ENCODE data around the gene AP2A2. TPM values are rescaled to one million over a fixed set of nuclear protein-coding genes. Genes with fewer than 3 reads are reported as not detected.

The AP2A2 gene
- total RNA-seq, 4 donors from 2014 or later, result 21.2 to 26.1 (median 25.7) TPM

- no peak for DNase-seq
- in situ Hi-C loops (cut with MboI; ENCODE audit: low sequenced_read_pairs in 4 of 4) (no loop called here), intact Hi-C loops (cut with DNase I; ENCODE audit: low total_unique reads) (no loop called here)
- H3K4me1 ChIP-seq, result no peaks in the 10 kb centered on the region
- no peak overlapping the region for H3K4me3 ChIP-seq
- no peak for ATAC-seq
- peaks cover 3 to 70% of the 10 kb centered on the region in 2 donors for H3K36me3 ChIP-seq
- no peaks in the 10 kb centered on the region for H3K27me3 ChIP-seq
- H3K27ac ChIP-seq, result no peak overlapping the region
- no peaks in the 10 kb centered on the region for H3K9me3 ChIP-seq
- TF ChIP-seq, protein P1, sequence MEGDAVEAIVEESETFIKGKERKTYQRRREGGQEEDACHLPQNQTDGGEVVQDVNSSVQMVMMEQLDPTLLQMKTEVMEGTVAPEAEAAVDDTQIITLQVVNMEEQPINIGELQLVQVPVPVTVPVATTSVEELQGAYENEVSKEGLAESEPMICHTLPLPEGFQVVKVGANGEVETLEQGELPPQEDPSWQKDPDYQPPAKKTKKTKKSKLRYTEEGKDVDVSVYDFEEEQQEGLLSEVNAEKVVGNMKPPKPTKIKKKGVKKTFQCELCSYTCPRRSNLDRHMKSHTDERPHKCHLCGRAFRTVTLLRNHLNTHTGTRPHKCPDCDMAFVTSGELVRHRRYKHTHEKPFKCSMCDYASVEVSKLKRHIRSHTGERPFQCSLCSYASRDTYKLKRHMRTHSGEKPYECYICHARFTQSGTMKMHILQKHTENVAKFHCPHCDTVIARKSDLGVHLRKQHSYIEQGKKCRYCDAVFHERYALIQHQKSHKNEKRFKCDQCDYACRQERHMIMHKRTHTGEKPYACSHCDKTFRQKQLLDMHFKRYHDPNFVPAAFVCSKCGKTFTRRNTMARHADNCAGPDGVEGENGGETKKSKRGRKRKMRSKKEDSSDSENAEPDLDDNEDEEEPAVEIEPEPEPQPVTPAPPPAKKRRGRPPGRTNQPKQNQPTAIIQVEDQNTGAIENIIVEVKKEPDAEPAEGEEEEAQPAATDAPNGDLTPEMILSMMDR (IDR thresholded peaks at IDR 0.05 in 4 of 5, conservative IDR thresholded peaks at IDR 0.05 in 1 of 5), result no peak
- no peak for TF ChIP-seq POLR2A (IDR thresholded peaks at IDR 0.05)
Observed at GRCh38 chr11:987671-988070, 62.0 kb downstream of the AP2A2 start.

DNA sequence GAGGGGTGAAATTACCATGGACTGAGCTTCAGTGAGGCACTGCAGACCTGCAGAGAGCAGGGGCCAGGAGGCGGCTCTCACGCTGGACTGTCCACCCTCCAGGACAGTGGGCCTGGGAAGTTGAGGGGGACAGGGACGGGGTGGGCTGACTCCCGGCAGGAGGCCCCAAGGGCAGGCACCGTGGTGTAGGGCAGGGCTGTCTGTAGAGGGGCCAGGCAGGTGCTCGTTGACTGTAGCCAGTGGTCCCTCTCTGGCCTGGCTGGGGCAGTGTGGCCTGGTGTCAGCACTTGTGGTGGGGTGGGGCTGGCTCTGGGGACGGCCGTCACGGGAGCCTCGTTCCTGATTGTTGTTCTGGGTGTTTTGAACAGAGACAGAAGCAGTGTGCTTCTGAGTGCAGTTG, 64.4 kb downstream of the AP2A2 start:
- in situ Hi-C loops (cut with MboI; ENCODE audit: low sequenced_read_pairs in 4 of 4), result no loop called here
- H3K36me3 ChIP-seq, result peaks cover 3 to 82% of the 10 kb centered on the region in 2 donors
- H3K9me3 ChIP-seq, result no peaks in the 10 kb centered on the region
- no peak overlapping the region for H3K27ac ChIP-seq
- DNase-seq (no peak), ATAC-seq (no peak)
- H3K4me1 ChIP-seq, result no peaks in the 10 kb centered on the region
- H3K4me3 ChIP-seq, result no peak overlapping the region
- TF ChIP-seq POLR2A (IDR thresholded peaks at IDR 0.05), result no peak
- TF ChIP-seq, protein P1 (IDR thresholded peaks at IDR 0.05 in 4 of 5, conservative IDR thresholded peaks at IDR 0.05 in 1 of 5), result no peak
- H3K27me3 ChIP-seq, result no peaks in the 10 kb centered on the region
- intact Hi-C loops (cut with DNase I; ENCODE audit: low total_unique reads), result no loop called here

DNA sequence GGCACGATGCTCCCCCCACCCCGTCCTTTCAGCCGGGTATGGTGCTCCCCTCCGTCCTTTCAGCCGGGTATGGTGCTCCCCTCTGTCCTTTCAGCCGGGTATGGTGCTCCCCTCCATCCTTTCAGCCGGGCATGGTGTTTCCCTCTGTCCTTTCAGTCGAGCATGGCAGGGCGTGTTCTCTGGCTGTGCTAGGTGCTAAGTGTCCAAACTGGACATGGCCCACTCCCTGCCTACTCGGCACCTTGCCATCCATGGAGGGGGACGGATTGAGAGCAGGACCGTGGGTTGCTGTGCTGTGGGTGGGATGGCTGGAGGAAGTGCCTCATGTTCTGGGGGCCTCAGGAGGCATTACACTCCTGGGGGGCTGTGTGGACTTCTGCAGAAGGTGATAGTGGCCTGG, 65.4 kb downstream of the AP2A2 start:
- intact Hi-C loops (cut with DNase I; ENCODE audit: low total_unique reads), result no loop called here
- Histone ChIP-seq H3K4me1 (no peaks in the 10 kb centered on the region), H3K4me3 (no peak overlapping the region), H3K27ac (no peak overlapping the region), H3K36me3 (peaks cover under 1 to 74% of the 10 kb centered on the region in 2 donors), H3K9me3 (no peaks in the 10 kb centered on the region), H3K27me3 (no peaks in the 10 kb centered on the region)
- no peak for ATAC-seq
- in situ Hi-C loops (cut with MboI; ENCODE audit: low sequenced_read_pairs in 4 of 4), result no loop called here
- DNase-seq, result no peak
- TF ChIP-seq, protein P1 (IDR thresholded peaks at IDR 0.05 in 4 of 5, conservative IDR thresholded peaks at IDR 0.05 in 1 of 5), result no peak
- TF ChIP-seq POLR2A (IDR thresholded peaks at IDR 0.05), result no peak

DNA sequence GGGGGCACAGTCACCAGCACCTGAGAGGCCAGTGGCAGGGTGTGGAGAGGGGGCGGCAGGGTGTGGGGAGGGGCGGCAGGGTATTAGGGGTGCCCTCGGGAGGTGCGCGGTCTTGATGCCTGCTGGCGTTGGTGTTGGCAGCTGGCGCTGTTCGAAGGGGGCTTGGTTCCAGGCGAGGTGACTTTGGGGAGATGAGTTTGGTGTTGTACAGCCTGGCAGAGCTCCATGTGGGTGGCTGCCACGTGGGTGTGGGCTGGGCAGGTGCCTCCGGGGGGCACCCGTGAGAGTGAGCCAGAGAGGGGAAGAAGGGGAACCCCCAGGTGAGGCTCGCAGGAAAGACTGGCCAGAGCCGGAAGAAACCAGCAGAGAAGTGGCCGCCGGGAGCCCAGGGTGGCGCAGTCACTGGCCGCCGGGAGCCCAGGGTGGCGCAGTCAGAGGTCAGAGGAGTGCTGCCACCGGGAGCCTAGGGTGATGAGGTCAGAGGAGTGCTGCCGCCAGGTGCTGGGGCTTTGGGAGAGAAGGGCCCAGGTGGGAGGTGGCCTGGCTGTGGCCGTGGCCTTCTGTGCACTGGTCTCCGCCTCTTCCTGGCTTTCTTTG, 66.1 kb downstream of the AP2A2 start:
- Histone ChIP-seq H3K27ac (no peak overlapping the region), H3K27me3 (no peaks in the 10 kb centered on the region), H3K4me3 (no peak overlapping the region), H3K4me1 (no peaks in the 10 kb centered on the region), H3K9me3 (no peaks in the 10 kb centered on the region), H3K36me3 (peaks cover 0 to 66% of the 10 kb centered on the region in 2 donors)
- in situ Hi-C loops (cut with MboI; ENCODE audit: low sequenced_read_pairs in 4 of 4), result no loop called here
- intact Hi-C loops (cut with DNase I; ENCODE audit: low total_unique reads), result no loop called here
- no peak for DNase-seq
- no peak for ATAC-seq
- TF ChIP-seq, protein P1 (IDR thresholded peaks at IDR 0.05 in 4 of 5, conservative IDR thresholded peaks at IDR 0.05 in 1 of 5), result no peak
- TF ChIP-seq POLR2A (IDR thresholded peaks at IDR 0.05), result no peak

DNA sequence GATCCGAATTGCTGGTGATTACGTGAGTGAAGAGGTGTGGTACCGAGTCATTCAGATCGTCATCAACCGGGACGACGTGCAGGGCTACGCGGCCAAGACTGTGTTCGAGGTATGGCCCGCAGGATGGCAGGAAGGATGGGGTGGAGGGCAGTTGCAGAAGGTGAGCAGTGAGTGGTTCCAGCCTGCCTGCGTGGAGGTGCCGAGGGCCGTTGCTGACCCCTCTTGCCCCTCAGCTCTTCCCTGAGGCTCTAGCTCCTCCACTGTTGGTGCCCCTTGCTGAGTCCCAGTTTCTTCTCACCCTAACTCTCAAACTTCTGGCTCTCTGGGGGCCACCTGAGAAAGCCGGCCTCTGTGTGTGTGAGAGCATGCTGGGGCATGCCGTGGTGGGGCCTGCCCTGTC, 66.9 kb downstream of the AP2A2 start:
- no peaks in the 10 kb centered on the region for H3K9me3 ChIP-seq
- H3K4me3 ChIP-seq, result no peak overlapping the region
- DNase-seq (no peak), ATAC-seq (no peak)
- no peaks in the 10 kb centered on the region for H3K4me1 ChIP-seq
- intact Hi-C loops (cut with DNase I; ENCODE audit: low total_unique reads), result no loop called here
- no peak for TF ChIP-seq POLR2A (IDR thresholded peaks at IDR 0.05)
- TF ChIP-seq, protein P1 (IDR thresholded peaks at IDR 0.05 in 4 of 5, conservative IDR thresholded peaks at IDR 0.05 in 1 of 5), result no peak
- no peak overlapping the region for H3K27ac ChIP-seq
- H3K36me3 ChIP-seq, result peaks cover 0 to 58% of the 10 kb centered on the region in 2 donors
- H3K27me3 ChIP-seq, result no peaks in the 10 kb centered on the region
- in situ Hi-C loops (cut with MboI; ENCODE audit: low sequenced_read_pairs in 4 of 4), result no loop called here
